Ramos (cell line): ENCODE measurements around the gene KCNQ1OT1.

ENCODE experiments used
- in situ Hi-C: fragments of 300-500 bp; cut with MboI; formaldehyde crosslinking; loops from one replicate; pipeline ENCODE4 v1.14.3; 2022; ENCODE audit warnings: low sequenced_read_pairs; ENCODE audit not compliant: unreplicated experiment

Gene KCNQ1OT1

GRCh38 chr11:2672553-2673249 lies 27.1 kb downstream of the KCNQ1OT1 start:
- in situ Hi-C loops = no loop called here

GRCh38 chr11:2671748-2672147 lies 28.0 kb downstream of the KCNQ1OT1 start:
- in situ Hi-C loops = no loop called here

- in situ Hi-C loops = no loop called here
Observed at GRCh38 chr11:2670541-2671100, 29.2 kb downstream of the KCNQ1OT1 start.

DNA sequence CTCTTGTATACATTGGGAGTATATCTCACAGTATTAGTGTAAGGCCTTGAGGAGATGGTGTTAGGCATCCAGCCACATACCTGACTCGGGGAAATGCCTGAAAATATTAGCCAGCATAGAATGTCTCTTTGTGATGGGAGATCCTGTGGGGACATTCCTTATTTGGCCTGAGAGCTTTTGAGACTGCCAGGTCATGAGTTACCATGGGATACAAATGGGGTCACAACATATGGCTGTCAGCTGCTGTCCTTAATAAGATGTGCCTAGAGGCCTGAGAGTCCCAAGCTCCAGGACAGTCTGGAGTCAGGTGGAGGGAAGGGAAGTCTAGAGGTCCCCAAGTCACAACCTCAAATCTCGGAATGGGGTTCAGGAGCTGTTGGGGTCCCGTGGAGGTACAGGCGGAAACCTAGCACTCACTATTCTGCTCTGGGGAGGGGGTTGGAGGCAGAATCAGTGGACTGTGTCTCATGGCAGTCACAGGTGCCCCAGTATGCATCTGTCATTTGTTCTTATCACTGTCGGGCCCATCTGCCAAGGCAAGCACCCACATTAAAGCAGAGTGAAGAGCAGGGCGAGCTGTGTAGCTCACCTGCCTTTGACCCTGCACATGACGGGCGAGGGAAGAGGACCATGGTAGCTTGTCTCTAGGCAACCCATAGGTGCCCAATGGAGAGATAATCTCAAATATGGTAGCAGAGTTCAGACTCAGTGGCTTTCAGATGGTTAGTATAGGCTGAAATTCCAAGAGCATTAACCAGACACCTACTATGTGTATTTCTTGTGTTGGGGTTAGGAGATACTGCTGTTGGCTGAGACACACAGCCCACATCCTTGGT lies 29.9 kb downstream of the KCNQ1OT1 start:
- in situ Hi-C loops = no loop called here

DNA sequence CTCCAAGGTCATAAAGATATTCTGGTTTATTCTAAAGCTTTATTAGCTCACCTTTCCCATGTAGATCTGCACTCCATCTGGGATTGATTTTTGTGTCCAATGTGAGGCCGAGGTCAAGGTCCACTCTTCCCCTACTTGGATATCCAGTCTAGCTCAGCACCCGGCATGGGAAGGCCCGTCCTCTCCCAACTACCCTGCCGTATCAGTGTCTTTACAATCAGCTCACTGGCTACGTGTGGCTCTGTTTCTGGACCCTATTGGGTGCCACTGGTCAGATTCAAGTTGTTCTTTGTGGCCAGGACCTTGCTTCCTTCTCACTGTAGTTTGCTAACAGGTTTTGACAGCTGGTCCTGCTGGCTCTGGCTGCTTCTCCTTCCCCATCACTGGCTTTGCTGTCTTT lies 30.9 kb downstream of the KCNQ1OT1 start:
- in situ Hi-C loops = no loop called here

- in situ Hi-C loops = no loop called here
Observed at GRCh38 chr11:2667940-2668339, 31.9 kb downstream of the KCNQ1OT1 start.

- in situ Hi-C loops = no loop called here
Observed at GRCh38 chr11:2666828-2667570, 32.8 kb downstream of the KCNQ1OT1 start.

DNA sequence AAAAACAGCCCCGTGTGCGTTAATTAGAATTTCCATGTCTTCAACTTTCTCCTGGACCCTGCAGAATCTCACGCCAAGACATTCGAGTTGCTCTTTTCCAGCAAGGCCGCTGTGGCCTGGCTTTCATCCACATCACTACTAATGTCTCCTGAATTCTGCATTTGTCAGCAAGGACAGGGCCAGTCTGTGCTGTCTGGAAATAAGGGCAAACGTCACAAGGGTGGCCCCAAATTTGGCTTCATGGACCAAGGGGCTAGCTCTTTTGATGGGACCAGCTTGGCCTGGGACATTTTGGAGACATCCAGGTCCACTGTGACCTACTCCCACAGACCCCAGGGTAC lies 33.4 kb downstream of the KCNQ1OT1 start:
- in situ Hi-C loops = no loop called here

DNA sequence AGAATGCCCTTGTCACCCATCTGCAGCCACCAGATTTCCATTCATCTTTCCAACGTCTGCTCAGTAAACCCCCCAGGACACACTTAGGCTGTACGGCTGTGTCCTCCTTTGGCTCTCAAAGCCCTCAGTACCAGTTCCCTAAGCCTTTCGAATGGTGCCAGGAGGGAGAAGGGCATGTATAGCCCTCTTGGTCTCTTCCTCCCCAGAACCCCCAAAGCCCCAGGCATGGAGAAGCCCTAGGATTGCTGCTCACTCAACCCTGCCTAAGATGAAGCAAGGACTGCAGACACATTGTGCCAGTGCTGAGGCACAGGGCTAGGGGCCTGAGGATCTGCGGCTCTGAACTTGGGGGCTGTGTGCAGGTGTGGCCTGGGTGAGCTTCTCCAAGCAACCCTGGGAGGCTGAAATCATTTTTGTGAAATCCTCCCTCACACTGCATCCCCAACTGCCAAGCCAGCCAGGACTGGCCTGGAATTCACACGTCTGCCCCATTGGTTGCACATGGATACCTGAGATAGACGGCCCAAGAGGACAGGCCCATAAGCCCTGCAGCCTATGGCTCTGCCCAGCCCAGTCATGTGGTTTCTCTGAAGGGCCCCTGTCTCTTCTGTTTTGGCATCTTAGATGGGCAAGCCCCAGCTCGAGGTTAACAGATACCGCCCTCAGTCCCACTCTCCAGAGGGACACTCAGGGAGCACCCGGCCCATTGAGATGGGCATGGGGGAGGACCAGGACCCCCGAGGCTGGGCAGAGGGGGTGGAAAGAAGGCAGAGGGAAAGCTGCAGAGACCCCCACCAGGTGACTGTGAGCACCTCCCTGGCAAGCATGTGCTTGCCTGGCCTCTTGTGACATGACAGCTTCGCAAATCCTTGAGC lies 34.0 kb downstream of the KCNQ1OT1 start:
- in situ Hi-C loops = no loop called here

GRCh38 chr11:2664791-2665525 lies 34.8 kb downstream of the KCNQ1OT1 start:
- in situ Hi-C loops = no loop called here

DNA sequence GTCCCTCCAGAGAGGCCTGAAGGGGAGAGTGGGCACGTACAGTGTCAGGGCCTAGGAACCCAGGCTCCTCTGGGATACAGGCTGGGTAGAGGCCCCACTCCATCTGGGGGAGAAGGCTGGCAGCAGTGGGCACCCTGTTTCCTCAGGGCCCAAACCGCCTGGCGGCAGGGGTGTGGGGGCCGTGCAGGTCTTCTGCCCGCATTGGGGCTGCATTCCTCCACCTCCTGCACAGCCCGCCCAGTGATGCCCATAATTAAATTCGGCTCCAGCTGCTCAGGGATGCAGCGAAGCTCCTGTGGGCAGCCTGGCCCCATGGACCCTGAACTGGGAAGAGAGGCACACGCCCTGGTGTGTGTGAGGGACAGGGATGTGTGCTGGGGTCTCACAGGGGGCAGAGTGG lies 35.4 kb downstream of the KCNQ1OT1 start:
- in situ Hi-C loops = no loop called here

DNA sequence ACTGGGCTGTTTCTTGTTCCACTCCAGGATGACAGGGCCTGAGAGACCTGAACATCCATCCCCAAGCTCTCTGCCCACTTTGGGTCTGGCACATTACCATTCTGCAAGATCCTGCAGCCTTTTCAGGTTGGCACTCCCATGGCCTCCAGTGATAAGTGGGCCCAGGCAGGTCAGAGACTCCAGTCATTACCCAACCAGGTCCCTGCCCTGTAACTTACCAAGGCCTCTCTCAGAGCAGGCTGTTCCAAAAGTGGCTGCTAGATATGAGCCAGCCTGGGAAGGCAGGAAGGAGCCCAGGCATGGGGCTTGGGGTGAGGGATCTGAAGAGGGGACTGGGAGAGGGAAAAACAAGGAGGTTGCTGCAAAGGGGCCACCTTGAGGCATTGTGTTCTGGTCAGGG lies 35.9 kb downstream of the KCNQ1OT1 start:
- in situ Hi-C loops = no loop called here

- in situ Hi-C loops = no loop called here
Observed at GRCh38 chr11:2663506-2663905, 36.3 kb downstream of the KCNQ1OT1 start.

- in situ Hi-C loops = no loop called here
Observed at GRCh38 chr11:2662430-2663299, 37.1 kb downstream of the KCNQ1OT1 start.

GRCh38 chr11:2662024-2662312 lies 37.8 kb downstream of the KCNQ1OT1 start:
- in situ Hi-C loops = no loop called here

DNA sequence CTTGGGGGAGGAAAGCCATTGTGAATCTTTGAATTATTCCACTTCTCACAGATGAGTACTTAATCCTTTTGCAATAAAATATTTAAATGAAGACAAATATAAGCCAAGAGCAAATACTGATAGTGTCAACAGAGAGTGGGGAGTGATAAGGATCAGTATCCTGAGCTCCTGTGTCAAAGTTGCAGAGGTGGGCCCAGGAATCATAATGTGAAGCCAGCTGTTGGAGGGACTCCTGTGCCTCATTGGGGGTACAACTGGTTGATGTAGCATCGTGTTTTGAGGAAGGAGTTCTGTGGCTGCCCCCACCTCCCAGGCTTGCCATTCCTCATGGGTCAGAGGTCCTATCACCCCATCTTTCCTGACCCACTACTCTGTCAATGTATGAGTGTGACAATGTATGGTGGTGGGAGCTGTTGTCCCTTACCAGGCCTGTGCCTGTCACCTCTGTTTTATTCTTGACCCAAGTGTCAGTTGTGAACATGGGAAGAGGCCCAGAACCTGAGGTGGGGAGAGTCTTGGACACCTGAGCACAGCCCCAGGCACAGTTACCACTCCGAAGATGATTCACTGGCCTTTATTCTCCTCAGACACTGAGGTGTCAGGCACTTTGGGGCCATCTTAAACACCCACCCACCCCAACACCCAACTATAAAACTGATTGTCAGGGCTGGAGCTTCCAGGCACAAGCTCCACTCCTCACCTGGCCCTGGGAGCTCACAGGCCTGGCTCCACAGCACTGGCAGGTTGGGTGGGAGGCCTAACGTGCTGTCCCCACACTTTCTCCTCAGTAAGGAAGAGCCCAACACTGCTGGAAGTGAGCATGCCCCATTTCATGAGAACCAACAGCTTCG lies 38.4 kb downstream of the KCNQ1OT1 start:
- in situ Hi-C loops = no loop called here

- in situ Hi-C loops = no loop called here
Observed at GRCh38 chr11:2660357-2660939, 39.3 kb downstream of the KCNQ1OT1 start.
